GM12874 (cell line): ENCODE measurements around the gene TBX19.

Experiments
- CTCF ChIP-seq: IDR thresholded peaks from 2 replicates; pipeline ENCODE4 v1.5.1; 2011; ENCODE audit warnings: low read depth, mild to moderate bottlenecking, control low read depth, low read length, moderate library complexity; ENCODE audit not compliant: insufficient read depth

TBX19 gene

GRCh38 chr1:168263130-168263529 lies 17.5 kb upstream of the TBX19 start:
- no peak for TF ChIP-seq CTCF

GRCh38 chr1:168264296-168264695 lies 16.4 kb upstream of the TBX19 start:
- no peak for TF ChIP-seq CTCF

- TF ChIP-seq CTCF, result no peak
Measured at GRCh38 chr1:168265596-168265995, 15.1 kb upstream of the TBX19 start.

GRCh38 chr1:168266644-168267186 lies 14.0 kb upstream of the TBX19 start:
- no peak for TF ChIP-seq CTCF

GRCh38 chr1:168271636-168272035 lies 9.0 kb upstream of the TBX19 start:
- no peak for TF ChIP-seq CTCF

GRCh38 chr1:168273575-168273974 lies 7.1 kb upstream of the TBX19 start:
- TF ChIP-seq CTCF, result no peak

- no peak for TF ChIP-seq CTCF
Measured at GRCh38 chr1:168279253-168279652, 1.4 kb upstream of the TBX19 start.

GRCh38 chr1:168281603-168282325 lies 1.1 kb downstream of the TBX19 start:
- no peak for TF ChIP-seq CTCF
